Activated naive CD8-positive, alpha-beta T cell treated with anti-CD3 and anti-CD28 coated beads, Interleukin-2, amount 10 ng/mL, durations not matched to agents 7 days and 5 days (primary cell): ENCODE data around the gene OR10D3. TPM values are rescaled to one million over a fixed set of nuclear protein-coding genes. Genes with fewer than 3 reads are reported as not detected.

Experiments used
- ATAC-seq: fragments of 150-1000 bp; cut with Tn5 transposase; one replicate; pipeline ENCODE4 v1.10.0; 2021; ENCODE audit warnings: low read depth, moderate library complexity
- POLR2A ChIA-PET: fragments of 350-600 bp; sonication (Branson Sonifier 250); formaldehyde crosslinking; loops from one replicate; lab custom pipeline; 2021; ENCODE audit warnings: antibody characterized with exemption; lab: Charles Lee
- DNase-seq: peaks from one replicate; pipeline ENCODE4 v3.0.0; 2021
- H3K27ac Mint-ChIP-seq: one replicate; pipeline ENCODE4 v1.8.0; 2022; ENCODE audit warnings: mild to moderate bottlenecking, mixed read lengths
- H3K27me3 Mint-ChIP-seq: one replicate; pipeline ENCODE4 v1.8.0; 2022; ENCODE audit warnings: mild to moderate bottlenecking, moderate library complexity, mixed read lengths
- H3K36me3 Mint-ChIP-seq: one replicate; pipeline ENCODE4 v1.8.0; 2021; ENCODE audit warnings: mild to moderate bottlenecking, mixed read lengths
- H3K4me1 Mint-ChIP-seq: one replicate; pipeline ENCODE4 v1.8.0; 2021; ENCODE audit warnings: mixed read lengths
- H3K4me3 Mint-ChIP-seq: one replicate; pipeline ENCODE4 v1.8.0; 2022; ENCODE audit warnings: mild to moderate bottlenecking, moderate library complexity, mixed read lengths
- H3K9me3 Mint-ChIP-seq: one replicate; pipeline ENCODE4 v1.8.0; 2021; ENCODE audit warnings: mixed read lengths
- total RNA-seq, 2 experiments: library from RNA; stranded (reverse); gene quantifications; one replicate each; pipeline ENCODE4 v1.2.3, GENCODE V29; 2021

OR10D3 gene
- total RNA-seq, 2 experiments from 2014 or later, result not detected

DNA sequence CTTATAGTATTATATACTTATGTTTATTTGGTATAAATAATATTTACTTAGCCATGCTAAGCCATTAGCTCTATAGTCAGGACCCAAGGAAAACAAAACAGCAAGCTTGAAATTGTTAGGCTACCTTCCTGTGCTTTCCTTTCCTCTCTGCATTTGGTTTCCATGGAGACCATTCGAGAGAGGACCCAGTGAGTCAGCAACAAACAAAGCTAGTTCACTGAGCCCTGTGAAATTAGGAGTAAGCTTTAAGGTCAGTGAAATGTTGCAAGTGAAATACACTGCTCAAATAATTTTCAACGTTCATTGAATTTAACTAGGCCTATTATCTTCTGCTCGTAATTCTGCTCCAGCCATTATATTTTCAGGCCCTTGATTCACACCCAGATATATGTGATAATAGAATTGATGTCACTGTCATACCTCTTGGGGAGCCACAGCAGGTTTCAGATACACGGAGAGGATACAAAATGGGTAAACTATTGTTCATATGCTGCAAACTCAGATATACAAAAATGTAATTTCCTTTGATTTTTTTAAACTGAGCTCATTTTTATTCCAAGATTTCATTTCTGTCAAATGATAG is 9.1 kb upstream of the OR10D3 start:
- no peaks in the 10 kb centered on the region for H3K4me1 Mint-ChIP-seq
- no peak overlapping the region for H3K4me3 Mint-ChIP-seq
- no peaks in the 10 kb centered on the region for H3K9me3 Mint-ChIP-seq
- DNase-seq, result no peak
- no peaks in the 10 kb centered on the region for H3K27me3 Mint-ChIP-seq
- no peaks in the 10 kb centered on the region for H3K36me3 Mint-ChIP-seq
- POLR2A ChIA-PET, result no interaction called here
- no peak overlapping the region for H3K27ac Mint-ChIP-seq
- ATAC-seq, result no peak

DNA sequence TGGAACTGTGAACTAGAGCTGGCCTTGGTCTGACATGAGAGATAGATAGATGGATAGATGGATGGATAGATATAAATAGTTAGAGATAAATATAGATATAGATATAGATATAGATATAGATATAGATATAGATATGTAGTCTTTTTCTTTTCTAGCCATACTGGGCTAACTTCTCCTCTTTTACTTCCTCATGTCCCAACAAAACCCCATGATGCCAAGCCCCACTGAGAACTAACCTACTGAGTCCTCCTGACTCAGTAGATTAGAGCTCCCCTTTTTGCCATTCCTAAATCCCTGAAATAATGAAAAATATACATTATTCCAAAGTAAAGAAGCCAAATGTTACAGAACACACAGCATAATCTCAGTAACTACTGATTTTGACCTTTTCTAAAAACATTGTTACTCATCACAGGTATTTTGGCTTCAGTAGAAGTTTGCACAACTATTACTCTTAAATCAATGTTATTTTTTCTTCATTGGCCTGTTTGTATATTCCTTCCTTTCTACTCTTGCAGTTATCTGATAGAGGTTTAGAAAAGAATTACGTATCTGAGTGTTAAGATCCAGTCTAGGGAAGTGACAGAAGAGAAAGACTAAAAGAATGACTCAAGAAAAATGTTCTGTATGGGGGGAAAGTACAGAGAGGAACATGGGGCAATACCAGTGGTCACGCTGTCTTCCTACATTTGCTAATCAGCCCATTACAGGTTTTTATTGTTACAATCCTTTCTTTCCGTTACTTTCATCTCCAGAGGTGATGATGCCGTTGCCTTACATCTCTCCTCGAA is 6.0 kb upstream of the OR10D3 start:
- peaks cover 4% of the 10 kb centered on the region for H3K27me3 Mint-ChIP-seq
- H3K36me3 Mint-ChIP-seq, result no peaks in the 10 kb centered on the region
- H3K9me3 Mint-ChIP-seq, result no peaks in the 10 kb centered on the region
- ATAC-seq (no peak), DNase-seq (no peak)
- no peaks in the 10 kb centered on the region for H3K4me1 Mint-ChIP-seq
- no peak overlapping the region for H3K4me3 Mint-ChIP-seq
- H3K27ac Mint-ChIP-seq, result no peak overlapping the region
- POLR2A ChIA-PET, result no interaction called here

DNA sequence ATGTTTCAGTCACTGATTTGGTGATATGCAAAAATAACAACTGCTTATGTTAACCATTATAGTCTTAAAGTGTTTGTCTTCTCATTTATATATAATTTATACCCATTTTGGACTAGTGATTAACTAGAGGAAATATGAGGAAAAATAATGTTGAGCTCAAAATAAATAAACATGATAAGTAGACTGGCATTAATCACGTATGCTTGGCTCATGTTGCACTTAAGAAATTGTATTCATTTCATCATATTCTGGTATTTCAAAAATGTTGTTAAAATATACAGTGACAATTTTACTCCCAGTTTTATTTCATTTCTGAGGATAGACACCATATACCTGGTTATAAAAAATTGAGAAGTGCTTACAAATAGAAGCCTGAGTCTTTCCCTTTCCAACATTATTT is 3.8 kb upstream of the OR10D3 start:
- no peak for ATAC-seq
- POLR2A ChIA-PET, result no interaction called here
- Mint-ChIP-seq H3K27ac (no peak overlapping the region), H3K4me3 (no peak overlapping the region), H3K27me3 (peaks cover 6% of the 10 kb centered on the region), H3K9me3 (no peaks in the 10 kb centered on the region), H3K36me3 (no peaks in the 10 kb centered on the region), H3K4me1 (no peaks in the 10 kb centered on the region)
- no peak for DNase-seq

DNA sequence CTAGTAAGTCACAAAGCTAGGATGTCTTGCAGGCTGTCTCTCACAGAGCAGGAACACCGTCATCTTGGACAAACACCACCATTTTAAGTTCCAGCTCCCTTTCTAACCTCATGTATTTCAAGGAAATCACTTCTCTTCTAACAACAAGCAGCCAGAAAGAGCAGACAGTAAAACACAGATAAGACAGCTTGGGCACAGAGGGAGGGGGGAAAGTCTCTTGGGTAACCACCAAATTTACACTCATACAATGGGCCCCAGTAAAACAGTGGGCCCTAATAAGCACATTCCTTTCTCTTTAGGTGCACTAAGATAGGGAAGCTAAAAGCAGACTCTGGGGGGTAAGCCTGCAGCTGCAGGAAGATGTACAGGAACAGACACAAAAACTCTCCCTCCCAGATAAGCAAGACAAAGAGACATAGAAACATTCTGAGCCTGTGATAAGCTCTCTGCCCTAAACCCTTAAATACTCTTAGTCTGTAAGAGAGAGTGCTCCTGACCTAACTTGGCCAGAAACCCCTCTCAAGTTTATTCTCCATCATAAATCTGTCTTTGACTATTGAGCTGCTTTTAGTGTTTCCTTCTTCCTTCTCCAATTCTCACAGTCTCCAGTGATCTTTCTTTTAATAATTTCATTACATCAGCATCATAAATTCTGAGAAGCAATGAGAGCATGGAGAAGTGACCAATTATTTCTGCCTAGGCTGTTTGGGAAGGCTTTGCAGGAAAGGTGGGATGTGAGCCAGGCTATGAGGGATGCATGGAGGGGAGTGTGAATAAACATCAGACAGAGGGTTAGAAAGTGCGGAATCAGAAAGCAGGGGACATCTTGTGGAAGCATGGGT is 7.4 kb downstream of the OR10D3 start:
- no peaks in the 10 kb centered on the region for H3K36me3 Mint-ChIP-seq
- POLR2A ChIA-PET, result no interaction called here
- ATAC-seq (no peak), DNase-seq (no peak)
- H3K4me3 Mint-ChIP-seq, result no peak overlapping the region
- H3K4me1 Mint-ChIP-seq, result no peaks in the 10 kb centered on the region
- H3K9me3 Mint-ChIP-seq, result no peaks in the 10 kb centered on the region
- H3K27ac Mint-ChIP-seq, result no peak overlapping the region
- peaks cover 7% of the 10 kb centered on the region for H3K27me3 Mint-ChIP-seq

DNA sequence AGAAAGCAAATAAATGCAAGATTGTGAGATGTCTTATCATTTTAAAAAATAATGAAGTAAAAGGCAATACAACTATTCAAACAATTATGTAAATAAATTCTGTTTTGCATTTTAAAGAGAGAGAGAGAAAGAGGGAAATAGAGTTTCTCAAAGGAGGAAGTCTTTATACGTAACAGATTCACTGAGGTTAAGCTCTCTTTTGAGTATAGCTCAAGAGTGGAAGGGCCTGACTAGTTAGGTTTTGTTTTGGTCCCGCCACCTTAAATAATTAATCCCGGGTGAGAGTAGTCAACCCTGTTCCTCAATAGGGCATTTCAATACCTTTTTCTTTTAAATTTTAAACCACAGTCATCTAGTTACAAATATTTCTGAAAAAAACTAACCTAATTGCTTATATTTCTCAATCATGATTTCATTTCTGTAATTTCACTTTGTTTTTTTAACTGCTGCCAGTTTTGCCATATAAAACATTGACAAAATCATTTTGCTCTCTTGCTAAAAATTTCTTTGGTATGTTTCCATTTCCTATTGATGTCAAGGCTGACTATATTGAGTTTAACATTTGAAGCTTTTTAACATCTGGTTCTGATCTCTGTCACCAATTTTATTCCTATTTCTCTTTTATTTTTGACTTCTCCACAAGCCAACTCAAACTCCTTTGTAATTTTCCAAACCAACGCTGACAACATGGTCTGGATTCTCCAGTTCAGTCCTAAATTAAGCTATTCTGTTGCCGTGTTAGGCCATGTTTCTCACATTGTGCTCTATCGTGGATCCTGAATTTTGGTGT is 10.3 kb downstream of the OR10D3 start:
- no peak for DNase-seq
- no peaks in the 10 kb centered on the region for H3K4me1 Mint-ChIP-seq
- POLR2A ChIA-PET, result no interaction called here
- H3K27ac Mint-ChIP-seq, result no peak overlapping the region
- ATAC-seq, result no peak
- no peaks in the 10 kb centered on the region for H3K9me3 Mint-ChIP-seq
- no peaks in the 10 kb centered on the region for H3K36me3 Mint-ChIP-seq
- peaks cover 9% of the 10 kb centered on the region for H3K27me3 Mint-ChIP-seq
- no peak overlapping the region for H3K4me3 Mint-ChIP-seq

DNA sequence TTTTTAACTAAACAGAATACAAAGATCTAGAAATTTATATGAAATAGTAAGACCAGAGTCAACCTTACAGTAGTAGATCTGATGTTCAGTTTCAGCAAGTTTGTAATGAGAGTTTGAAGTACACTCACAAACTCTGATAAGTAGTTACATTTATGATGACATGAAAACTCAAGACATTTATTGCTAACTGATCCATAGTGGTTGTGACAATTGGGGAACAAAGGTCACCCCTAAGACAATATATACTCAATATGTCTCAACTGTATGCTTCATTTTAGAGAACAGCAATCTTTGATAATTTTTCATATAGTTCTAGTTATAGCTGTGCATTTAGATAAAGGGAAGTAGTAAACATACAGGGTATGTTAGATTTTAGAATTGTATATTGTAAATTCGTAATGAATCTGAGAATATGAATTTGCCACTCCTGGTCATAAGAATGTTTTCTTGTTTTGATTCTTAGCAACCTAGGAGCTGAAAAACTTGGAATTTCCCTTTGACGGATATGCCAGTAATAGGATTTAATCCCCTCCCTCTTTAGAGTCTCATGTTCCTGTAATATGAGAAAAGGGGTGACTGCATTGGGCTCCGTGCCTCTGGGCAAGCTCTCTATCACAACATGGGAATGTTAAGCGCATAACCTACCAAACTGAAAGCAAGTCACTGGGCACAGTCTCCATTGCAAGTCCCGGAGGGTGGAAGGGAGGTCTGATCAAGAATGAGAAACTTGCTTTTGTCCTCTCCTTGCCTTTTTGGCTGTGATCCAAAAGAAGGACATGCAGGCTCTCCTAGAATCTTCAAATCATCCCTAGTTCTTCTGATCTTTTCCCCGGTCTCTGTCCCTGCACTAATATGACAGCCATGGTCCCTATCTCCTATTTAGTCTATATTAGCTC is 11.4 kb downstream of the OR10D3 start:
- POLR2A ChIA-PET, result no interaction called here
- no peaks in the 10 kb centered on the region for H3K36me3 Mint-ChIP-seq
- DNase-seq, result no peak

DNA sequence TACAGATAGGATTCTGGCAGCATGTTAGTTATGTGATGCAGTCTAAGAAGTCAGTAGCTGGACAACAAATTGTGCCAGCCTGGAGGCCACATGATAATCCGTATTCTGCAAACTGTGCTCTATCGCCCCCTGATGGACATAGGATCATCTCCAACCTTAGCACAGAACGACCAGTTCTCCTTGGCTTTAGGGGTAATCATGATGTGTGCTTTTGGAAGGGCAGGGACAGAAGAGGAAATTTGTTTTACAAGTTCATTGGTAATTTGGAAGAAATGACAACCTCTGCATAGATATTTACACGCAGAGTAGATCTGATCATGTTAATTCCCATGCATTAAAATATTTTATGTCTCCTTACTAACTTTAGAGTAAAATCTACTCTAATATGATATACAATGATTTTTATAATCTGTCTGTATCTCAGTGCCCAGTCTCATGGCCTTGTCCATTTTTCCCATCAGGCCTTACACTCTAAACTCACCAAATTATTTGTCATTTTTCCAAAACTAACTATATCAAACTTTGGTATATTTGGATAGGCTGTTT is 12.1 kb downstream of the OR10D3 start:
- DNase-seq, result no peak
- Mint-ChIP-seq H3K4me3 (no peak overlapping the region), H3K9me3 (no peaks in the 10 kb centered on the region), H3K27ac (no peak overlapping the region), H3K4me1 (no peaks in the 10 kb centered on the region), H3K27me3 (peaks cover 9% of the 10 kb centered on the region), H3K36me3 (no peaks in the 10 kb centered on the region)
- POLR2A ChIA-PET, result no interaction called here
- ATAC-seq, result peak; percentile 82

More for the DNA sequence above, 11.4 kb downstream of the OR10D3 start:
- peaks cover 9% of the 10 kb centered on the region for H3K27me3 Mint-ChIP-seq
- H3K4me1 Mint-ChIP-seq, result no peaks in the 10 kb centered on the region
- no peak for ATAC-seq
- H3K27ac Mint-ChIP-seq, result no peak overlapping the region
- no peak overlapping the region for H3K4me3 Mint-ChIP-seq
- H3K9me3 Mint-ChIP-seq, result no peaks in the 10 kb centered on the region

DNA sequence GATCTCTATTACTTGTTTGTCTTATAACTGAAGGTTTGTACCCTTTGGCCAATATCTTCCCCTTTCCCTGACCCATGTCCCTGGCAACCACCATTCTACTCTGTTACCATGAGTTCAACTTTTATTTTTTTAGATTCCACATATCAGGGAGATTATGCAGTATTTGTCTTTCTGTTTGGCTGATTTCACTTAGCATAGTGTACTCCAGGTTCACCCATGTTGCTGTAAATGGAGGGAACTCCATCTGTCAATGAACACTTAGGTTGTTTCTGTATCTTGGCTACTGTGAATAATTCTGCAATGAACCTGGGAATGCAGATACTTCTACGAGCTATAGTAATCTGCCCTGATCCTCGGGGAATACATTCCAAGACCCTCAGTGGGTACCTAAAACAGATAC is 14.9 kb downstream of the OR10D3 start:
- ATAC-seq, result no peak
- H3K36me3 Mint-ChIP-seq, result no peaks in the 10 kb centered on the region
- no peaks in the 10 kb centered on the region for H3K4me1 Mint-ChIP-seq
- peaks cover 9% of the 10 kb centered on the region for H3K27me3 Mint-ChIP-seq
- H3K27ac Mint-ChIP-seq, result no peak overlapping the region
- no peak overlapping the region for H3K4me3 Mint-ChIP-seq
- H3K9me3 Mint-ChIP-seq, result no peaks in the 10 kb centered on the region
- DNase-seq, result no peak
- POLR2A ChIA-PET, result no interaction called here

DNA sequence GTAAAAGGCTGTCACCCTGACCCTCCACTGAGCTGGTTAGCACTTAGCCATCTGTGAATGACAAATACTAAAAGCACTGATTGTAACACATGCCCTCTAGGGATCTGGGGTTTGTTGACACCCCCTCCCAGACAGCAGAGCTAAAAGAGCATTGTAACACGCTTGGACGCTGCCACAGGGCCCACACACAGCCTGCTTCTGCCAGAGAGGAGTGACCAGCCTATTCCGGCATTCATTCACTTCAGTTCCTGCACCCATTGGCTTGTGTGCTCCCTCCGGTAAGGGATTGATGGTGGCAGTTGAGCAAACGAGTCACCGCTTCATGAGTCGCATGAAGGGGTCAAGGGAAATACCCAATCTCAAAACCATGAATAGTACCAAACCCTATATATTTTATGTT is 15.8 kb downstream of the OR10D3 start:
- POLR2A ChIA-PET, result no interaction called here
- no peak overlapping the region for H3K4me3 Mint-ChIP-seq
- H3K9me3 Mint-ChIP-seq, result no peaks in the 10 kb centered on the region
- no peaks in the 10 kb centered on the region for H3K4me1 Mint-ChIP-seq
- no peak overlapping the region for H3K27ac Mint-ChIP-seq
- peaks cover 5% of the 10 kb centered on the region for H3K27me3 Mint-ChIP-seq
- no peak for ATAC-seq
- DNase-seq, result no peak
- no peaks in the 10 kb centered on the region for H3K36me3 Mint-ChIP-seq

DNA sequence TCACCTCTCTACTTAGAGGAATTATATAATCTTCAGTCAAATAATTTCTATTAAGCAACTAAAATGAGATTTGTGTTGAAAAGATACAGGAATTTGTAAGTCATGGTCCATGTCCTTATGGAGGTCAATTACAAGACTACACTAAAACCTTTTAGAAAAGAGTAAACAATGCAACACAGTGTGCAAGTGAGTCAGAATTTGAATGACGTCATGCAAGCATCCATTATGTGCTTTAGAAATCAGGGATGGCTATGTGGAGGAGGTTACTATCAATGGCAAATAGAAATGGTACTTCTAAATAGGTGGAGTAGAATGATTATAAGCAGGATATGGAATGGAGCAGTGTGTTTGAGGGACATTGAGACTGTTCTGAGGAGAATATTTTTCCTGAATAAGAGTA is 16.6 kb downstream of the OR10D3 start:
- Mint-ChIP-seq H3K9me3 (no peaks in the 10 kb centered on the region), H3K27ac (no peak overlapping the region), H3K27me3 (peaks cover 4% of the 10 kb centered on the region), H3K36me3 (no peaks in the 10 kb centered on the region), H3K4me3 (no peak overlapping the region), H3K4me1 (no peaks in the 10 kb centered on the region)
- POLR2A ChIA-PET, result no interaction called here
- DNase-seq, result no peak
- ATAC-seq, result no peak

DNA sequence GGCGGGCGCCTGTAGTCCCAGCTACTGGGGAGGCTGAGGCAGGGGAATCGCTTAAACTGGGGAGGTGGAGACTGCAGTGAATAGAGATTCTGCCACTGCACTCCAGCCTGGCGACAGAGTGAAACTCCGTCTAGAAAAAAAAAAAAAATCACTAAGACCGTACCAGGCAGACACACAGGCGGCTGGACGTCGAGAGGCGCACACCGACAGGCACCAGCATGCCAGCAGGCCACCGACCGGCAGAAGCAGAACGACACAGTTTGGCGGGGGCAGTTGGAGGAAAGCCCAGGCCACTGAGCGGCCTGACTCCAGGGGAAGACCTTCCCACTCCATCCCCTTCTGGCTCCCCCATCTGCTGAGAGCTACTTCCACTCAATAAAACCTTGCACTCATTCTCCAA is 17.5 kb downstream of the OR10D3 start:
- H3K4me3 Mint-ChIP-seq, result no peak overlapping the region
- H3K27ac Mint-ChIP-seq, result no peak overlapping the region
- H3K27me3 Mint-ChIP-seq, result peaks cover 2% of the 10 kb centered on the region
- DNase-seq (no peak), ATAC-seq (no peak)
- no peaks in the 10 kb centered on the region for H3K9me3 Mint-ChIP-seq
- no peaks in the 10 kb centered on the region for H3K4me1 Mint-ChIP-seq
- no peaks in the 10 kb centered on the region for H3K36me3 Mint-ChIP-seq
- POLR2A ChIA-PET, result no interaction called here

DNA sequence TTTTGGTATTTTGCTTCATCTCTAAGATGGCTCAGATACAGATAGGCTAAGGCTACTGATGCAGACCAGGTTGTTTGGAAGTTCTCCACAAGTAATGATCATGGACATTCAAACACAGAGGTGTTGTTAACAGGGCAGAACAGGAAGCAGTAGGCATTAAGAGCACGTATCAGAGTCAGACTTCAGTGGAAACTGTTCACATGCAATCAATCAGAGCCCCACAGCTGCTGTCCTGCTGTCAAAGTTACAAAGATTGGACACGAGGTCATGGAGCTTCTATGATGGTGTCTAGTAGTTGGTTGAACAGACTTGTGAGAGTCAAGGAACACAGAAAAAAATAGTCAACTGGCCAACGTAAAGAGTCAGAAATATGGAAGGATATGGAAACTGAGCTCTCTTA is 19.8 kb downstream of the OR10D3 start:
- Mint-ChIP-seq H3K4me1 (no peaks in the 10 kb centered on the region), H3K4me3 (no peak overlapping the region)
- no peak for DNase-seq

More for the DNA sequence above, 19.8 kb downstream of the OR10D3 start:
- POLR2A ChIA-PET, result no interaction called here
- Mint-ChIP-seq H3K9me3 (no peaks in the 10 kb centered on the region), H3K27me3 (peaks cover under 1% of the 10 kb centered on the region), H3K27ac (no peak overlapping the region), H3K36me3 (no peaks in the 10 kb centered on the region)
- ATAC-seq, result no peak
